ENCODE data around the gene BANP.
A peak's percentile ranks its signal among the peaks of the same experiment; 100 is the strongest.

Gene BANP

DNA sequence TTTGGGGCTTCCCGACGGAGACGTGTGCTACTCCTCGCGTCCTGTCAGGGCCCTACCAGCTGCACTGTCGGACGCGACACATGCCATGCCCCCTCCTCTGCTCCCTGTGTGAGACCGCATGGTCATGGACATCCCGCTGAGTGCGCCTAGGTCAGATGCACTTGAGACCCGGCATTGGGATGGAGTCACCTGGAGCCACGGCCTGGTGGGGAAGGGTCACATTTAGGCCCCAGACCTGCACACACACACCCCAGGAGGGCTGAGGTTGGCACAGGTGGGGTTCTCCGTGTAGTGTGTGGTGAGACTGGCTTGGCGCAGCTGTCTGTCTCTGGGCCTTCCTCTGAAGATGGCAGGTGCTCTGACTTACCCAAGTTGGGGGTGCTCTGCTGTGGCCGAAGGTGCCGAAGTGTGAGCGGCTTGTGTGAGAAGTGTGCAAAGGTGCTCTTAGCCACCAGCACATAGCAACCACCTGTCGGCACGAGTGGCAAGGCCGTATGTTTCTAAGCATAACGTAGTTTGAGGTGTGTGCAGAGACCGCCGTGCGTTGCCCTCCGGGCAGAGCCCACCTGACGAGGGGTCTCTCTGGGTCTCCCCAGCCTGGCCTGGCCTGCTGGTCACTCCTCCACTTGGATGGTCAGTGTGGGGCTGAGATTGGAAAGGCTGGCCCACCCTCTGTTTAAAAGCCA, 108.6 kb downstream of the BANP start:
- no peak overlapping the region for H3K4me2 ChIP-seq (ENCODE audit: low read length, poor library complexity, severe bottlenecking)
- H3K18ac ChIP-seq (ENCODE audit: low read depth in 1 of 2, low read length in 2 of 2), result no peak overlapping the region
- H2AFZ ChIP-seq (ENCODE audit: low read depth, low read length), result no peak overlapping the region
- H3K23ac ChIP-seq (ENCODE audit: low read length in 2 of 2), result no peak overlapping the region
- H4K91ac ChIP-seq (ENCODE audit: low read length), result no peak overlapping the region
- no peaks in the 10 kb centered on the region for H3K9me3 ChIP-seq (ENCODE audit: control insufficient read depth, low read length)
- no peak overlapping the region for H2BK120ac ChIP-seq (ENCODE audit: low read depth, low read length)
- H2BK15ac ChIP-seq (ENCODE audit: low read depth, poor library complexity, severe bottlenecking), result no peak overlapping the region
- H3K36me3 ChIP-seq (ENCODE audit: control insufficient read depth in 1 of 2, insufficient read depth in 2 of 2, low read depth in 1 of 2, low read length in 2 of 2), result peaks cover 11 to 44% of the 10 kb centered on the region in 2 experiments
- no peak for DNase-seq
- H4K8ac ChIP-seq (ENCODE audit: low read length), result no peak overlapping the region
- H3K27ac ChIP-seq (ENCODE audit: low read length, poor library complexity, severe bottlenecking), result no peak overlapping the region
- H3K4ac ChIP-seq (ENCODE audit: low read depth in 1 of 2, low read length in 2 of 2), result no peak overlapping the region
- H2BK12ac ChIP-seq (ENCODE audit: low read length in 2 of 2), result no peak overlapping the region
- no peak overlapping the region for H2BK5ac ChIP-seq (ENCODE audit: low read depth, low read length, poor library complexity, severe bottlenecking)
- 98% methylated on average over 26 of the region's 27 CpGs for WGBS
- H3K4me1 ChIP-seq (ENCODE audit: control insufficient read depth, insufficient read depth, low read depth, low read length), result peaks cover 25% of the 10 kb centered on the region
- H3K9ac ChIP-seq (ENCODE audit: low read length), result no peak overlapping the region
- no peak overlapping the region for H2AK5ac ChIP-seq (ENCODE audit: low read length, severe bottlenecking)
- peaks cover 25% of the 10 kb centered on the region for H3K79me1 ChIP-seq (replicated peaks; ENCODE audit: low read length, poor library complexity, severe bottlenecking)
- H3K14ac ChIP-seq (ENCODE audit: low read length in 2 of 2), result no peak overlapping the region
- H3K4me3 ChIP-seq (ENCODE audit: insufficient read depth in 1 of 2, low read depth in 1 of 2, low read length in 2 of 2), result no peak overlapping the region
- no peaks in the 10 kb centered on the region for H3K27me3 ChIP-seq (ENCODE audit: control insufficient read depth in 1 of 2, insufficient read depth in 1 of 2, low read length in 2 of 2)

DNA sequence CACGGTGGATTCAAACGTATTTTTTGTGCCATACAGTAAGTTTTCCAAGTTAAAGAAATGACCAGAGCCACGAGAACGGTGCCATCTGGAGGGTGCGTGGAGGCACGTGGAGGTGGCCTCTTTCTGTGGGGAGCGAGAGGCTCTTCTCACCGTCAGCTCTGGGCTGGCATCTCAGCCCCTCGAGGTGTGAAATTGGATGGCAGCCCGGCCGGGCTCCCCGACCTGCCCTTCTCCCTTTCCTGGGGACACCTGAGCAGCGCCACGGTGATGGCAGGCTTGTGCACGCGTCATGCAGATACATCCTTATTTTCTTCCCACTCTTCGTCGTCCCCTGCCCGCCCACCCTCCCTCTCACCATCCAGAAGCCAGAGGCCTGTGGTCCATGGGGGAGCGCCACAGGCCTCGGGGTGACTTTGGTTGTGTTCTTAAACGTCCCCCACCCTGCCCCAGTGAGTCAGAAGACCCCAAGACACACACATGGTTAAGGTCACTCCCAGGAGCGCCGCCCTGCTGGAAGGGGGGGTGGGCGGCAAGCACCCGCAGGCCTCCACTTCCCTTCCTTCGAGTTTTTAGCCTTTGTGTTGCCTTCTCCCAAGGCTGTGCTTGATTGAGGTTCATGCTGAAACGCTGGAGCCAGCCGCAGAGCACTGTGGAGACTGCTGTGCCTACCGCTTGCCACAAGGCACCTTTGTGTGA, 109.4 kb downstream of the BANP start:
- H4K91ac ChIP-seq (ENCODE audit: low read length), result no peak overlapping the region
- H3K36me3 ChIP-seq (ENCODE audit: control insufficient read depth in 1 of 2, insufficient read depth in 2 of 2, low read depth in 1 of 2, low read length in 2 of 2), result peaks cover 11 to 49% of the 10 kb centered on the region in 2 experiments
- H2AK5ac ChIP-seq (ENCODE audit: low read length, severe bottlenecking), result no peak overlapping the region
- 93% methylated on average over 30 of the region's 30 CpGs for WGBS
- no peak overlapping the region for H3K14ac ChIP-seq (ENCODE audit: low read length in 2 of 2)
- H2BK120ac ChIP-seq (ENCODE audit: low read depth, low read length), result no peak overlapping the region
- no peak overlapping the region for H4K8ac ChIP-seq (ENCODE audit: low read length)
- no peak overlapping the region for H3K18ac ChIP-seq (ENCODE audit: low read depth in 1 of 2, low read length in 2 of 2)
- no peak overlapping the region for H3K9ac ChIP-seq (ENCODE audit: low read length)
- H3K4ac ChIP-seq (ENCODE audit: low read depth in 1 of 2, low read length in 2 of 2), result no peak overlapping the region
- H3K4me1 ChIP-seq (ENCODE audit: control insufficient read depth, insufficient read depth, low read depth, low read length), result peaks cover 25% of the 10 kb centered on the region
- no peak overlapping the region for H2BK12ac ChIP-seq (ENCODE audit: low read length in 2 of 2)
- no peak overlapping the region for H3K4me3 ChIP-seq (ENCODE audit: insufficient read depth in 1 of 2, low read depth in 1 of 2, low read length in 2 of 2)
- H3K27me3 ChIP-seq (ENCODE audit: control insufficient read depth in 1 of 2, insufficient read depth in 1 of 2, low read length in 2 of 2), result no peaks in the 10 kb centered on the region
- H3K79me1 ChIP-seq (replicated peaks; ENCODE audit: low read length, poor library complexity, severe bottlenecking), result peaks cover 31% of the 10 kb centered on the region
- H3K23ac ChIP-seq (ENCODE audit: low read length in 2 of 2), result no peak overlapping the region
- no peak overlapping the region for H2BK5ac ChIP-seq (ENCODE audit: low read depth, low read length, poor library complexity, severe bottlenecking)
- H2BK15ac ChIP-seq (ENCODE audit: low read depth, poor library complexity, severe bottlenecking), result no peak overlapping the region
- H2AFZ ChIP-seq (ENCODE audit: low read depth, low read length), result no peak overlapping the region
- H3K27ac ChIP-seq (ENCODE audit: low read length, poor library complexity, severe bottlenecking), result no peak overlapping the region
- no peaks in the 10 kb centered on the region for H3K9me3 ChIP-seq (ENCODE audit: control insufficient read depth, low read length)
- DNase-seq, result no peak
- no peak overlapping the region for H3K4me2 ChIP-seq (ENCODE audit: low read length, poor library complexity, severe bottlenecking)

DNA sequence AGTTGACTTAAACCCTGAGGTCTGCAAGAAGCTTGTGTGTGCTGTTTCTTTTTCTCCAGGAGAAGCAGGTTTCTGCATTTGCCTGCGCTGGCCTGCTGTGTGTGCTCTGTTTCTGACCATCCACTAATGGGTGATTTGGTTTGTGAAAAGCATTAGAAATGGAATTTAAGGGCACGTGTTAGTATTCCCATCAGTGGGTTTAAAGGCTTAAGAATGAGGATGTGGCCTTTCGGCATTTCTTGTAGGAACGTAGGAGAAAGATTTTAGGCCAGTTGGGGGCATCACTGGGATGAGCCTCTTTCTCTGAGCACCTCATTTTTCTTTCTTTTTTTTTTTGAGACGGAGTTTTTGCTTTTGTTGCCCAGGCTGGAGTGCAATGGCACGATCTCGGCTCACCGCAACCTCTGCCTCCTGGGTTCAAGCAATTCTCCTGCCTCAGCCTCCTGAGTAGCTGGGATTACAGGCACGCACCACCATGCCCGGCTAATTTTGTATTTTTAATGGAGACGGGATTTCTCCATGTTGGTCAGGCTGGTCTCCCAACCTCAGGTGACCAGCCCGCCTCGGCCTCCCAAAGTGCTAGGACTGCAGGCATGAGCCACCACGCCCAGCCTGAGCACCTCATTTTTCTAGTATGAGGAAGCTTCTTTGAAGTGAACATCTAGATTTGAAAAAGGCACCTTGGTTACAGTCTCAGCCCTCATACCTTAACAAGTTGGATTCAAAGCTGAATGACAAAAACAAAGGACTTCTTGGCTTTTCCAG, 110.3 kb downstream of the BANP start:
- no peak overlapping the region for H2BK15ac ChIP-seq (ENCODE audit: low read depth, poor library complexity, severe bottlenecking)
- no peak overlapping the region for H2BK12ac ChIP-seq (ENCODE audit: low read length in 2 of 2)
- peaks cover 11 to 53% of the 10 kb centered on the region in 2 experiments for H3K36me3 ChIP-seq (ENCODE audit: control insufficient read depth in 1 of 2, insufficient read depth in 2 of 2, low read depth in 1 of 2, low read length in 2 of 2)
- H3K4me3 ChIP-seq (ENCODE audit: insufficient read depth in 1 of 2, low read depth in 1 of 2, low read length in 2 of 2), result no peak overlapping the region
- H3K23ac ChIP-seq (ENCODE audit: low read length in 2 of 2), result no peak overlapping the region
- H2BK5ac ChIP-seq (ENCODE audit: low read depth, low read length, poor library complexity, severe bottlenecking), result no peak overlapping the region
- H3K18ac ChIP-seq (ENCODE audit: low read depth in 1 of 2, low read length in 2 of 2), result no peak overlapping the region
- no peak for DNase-seq
- H2AFZ ChIP-seq (ENCODE audit: low read depth, low read length), result no peak overlapping the region
- peak overlapping the region; percentile 72 for H3K9ac ChIP-seq (ENCODE audit: low read length)
- peaks cover 26% of the 10 kb centered on the region for H3K4me1 ChIP-seq (ENCODE audit: control insufficient read depth, insufficient read depth, low read depth, low read length)
- H3K4ac ChIP-seq (ENCODE audit: low read depth in 1 of 2, low read length in 2 of 2), result no peak overlapping the region
- 95% methylated on average over 13 of the region's 14 CpGs for WGBS
- H4K8ac ChIP-seq (ENCODE audit: low read length), result no peak overlapping the region
- H3K14ac ChIP-seq (ENCODE audit: low read length in 2 of 2), result no peak overlapping the region
- H2BK120ac ChIP-seq (ENCODE audit: low read depth, low read length), result no peak overlapping the region
- no peaks in the 10 kb centered on the region for H3K27me3 ChIP-seq (ENCODE audit: control insufficient read depth in 1 of 2, insufficient read depth in 1 of 2, low read length in 2 of 2)
- no peak overlapping the region for H4K91ac ChIP-seq (ENCODE audit: low read length)
- no peaks in the 10 kb centered on the region for H3K9me3 ChIP-seq (ENCODE audit: control insufficient read depth, low read length)
- peak overlapping the region; percentile 79 for H2AK5ac ChIP-seq (ENCODE audit: low read length, severe bottlenecking)
- peak overlapping the region; percentile 78 for H3K27ac ChIP-seq (ENCODE audit: low read length, poor library complexity, severe bottlenecking)
- H3K4me2 ChIP-seq (ENCODE audit: low read length, poor library complexity, severe bottlenecking), result no peak overlapping the region
- H3K79me1 ChIP-seq (replicated peaks; ENCODE audit: low read length, poor library complexity, severe bottlenecking), result peaks cover 33% of the 10 kb centered on the region

Measured in mesenchymal stem cell (in vitro differentiated cells and primary cell).